GM19467 (cell line): Measurements from ENCODE around the gene GPATCH3.
"Not testable (repeated sequence)": the region's sequence is repeated elsewhere in the genome, so short reads cannot be mapped to it uniquely, and the experiment has no call there.

Experiments
- ATAC-seq: cut with Tn5 transposase; IDR thresholded peaks from one replicate; pipeline ENCODE4 v1.9.1; 2021; ENCODE audit warnings: mild to moderate bottlenecking, moderate library complexity; ENCODE audit not compliant: unreplicated experiment

The GPATCH3 gene

GRCh38 chr1:26847826-26848225, 52.4 kb downstream of the GPATCH3 start:
- not testable (repeated sequence) for ATAC-seq

- no peak for ATAC-seq
These were observed 55.7 kb downstream of the GPATCH3 start for GRCh38 chr1:26844424-26845196.
